ENCODE results near the gene FRAT1. TPM values are rescaled to one million over a fixed set of nuclear protein-coding genes. Genes with fewer than 3 reads are reported as not detected.
A peak's percentile ranks its signal among the peaks of the same experiment; 100 is the strongest.

Gene FRAT1
- total RNA-seq, 1 experiment from 2014 or later = 5.3 TPM

- ChIA-PET POLR2A (no interaction called here), CTCF (no interaction called here)
- in situ Hi-C loops (cut with HindIII; ENCODE audit: low pct_unique_long_range_greater_than_20kb, low sequenced_read_pairs) = no loop called here
- no peak for DNase-seq (ENCODE audit: low read depth, low spot score)
- no TSS peak for BruUV-seq (replicated peaks)
- no peak overlapping the region for H3K4me3 ChIP-seq (ENCODE audit: low read depth in 2 of 2, low read length in 2 of 2)
- ATAC-seq = no peak
- no peaks in the 10 kb centered on the region for H3K27me3 ChIP-seq (ENCODE audit: control insufficient read depth, insufficient read depth, low read length)
- H3K9me3 ChIP-seq (ENCODE audit: control insufficient read depth, insufficient read depth, low read depth, low read length) = no peaks in the 10 kb centered on the region
- no peaks in the 10 kb centered on the region for H3K36me3 ChIP-seq (ENCODE audit: control insufficient read depth, insufficient read depth, low read length)
- H3K27ac ChIP-seq (ENCODE audit: low read length) = peak overlapping the region; percentile 75
- intact Hi-C loops (cut with micrococcal nuclease; ENCODE audit: unreplicated experiment) = no loop called here
- TF ChIP-seq REST (IDR thresholded peaks at IDR 0.05; ENCODE audit: insufficient read depth in 1 of 2, low read depth in 2 of 2, low read length in 1 of 2) (no peak), SIN3A (IDR thresholded peaks at IDR 0.05; ENCODE audit: borderline replicate concordance, insufficient read depth, low read depth, low read length) (no peak), TCF7L2 (IDR thresholded peaks at IDR 0.05; ENCODE audit: low read depth, low read length) (no peak), POLR2AphosphoS5 (IDR thresholded peaks at IDR 0.05; ENCODE audit: low read depth, low read length) (no peak), CTCF (IDR thresholded peaks at IDR 0.05) (no peak)
- H3K4me1 ChIP-seq (ENCODE audit: control insufficient read depth, insufficient read depth, low read length) = peaks cover 64% of the 10 kb centered on the region
Measured at GRCh38 chr10:97323501-97323900, 4.4 kb downstream of the FRAT1 start.

GRCh38 chr10:97325754-97326153 lies 6.7 kb downstream of the FRAT1 start:
- no peaks in the 10 kb centered on the region for H3K36me3 ChIP-seq (ENCODE audit: control insufficient read depth, insufficient read depth, low read length)
- H3K27ac ChIP-seq (ENCODE audit: low read length) = peak overlapping the region; percentile 81
- DNase-seq (ENCODE audit: low read depth, low spot score) (no peak), ATAC-seq (no peak)
- BruUV-seq (replicated peaks) = no TSS peak
- TF ChIP-seq CTCF (IDR thresholded peaks at IDR 0.05) = no peak
- TF ChIP-seq TCF7L2 (IDR thresholded peaks at IDR 0.05; ENCODE audit: low read depth, low read length) = no peak
- no peak for TF ChIP-seq POLR2AphosphoS5 (IDR thresholded peaks at IDR 0.05; ENCODE audit: low read depth, low read length)
- no peak for TF ChIP-seq SIN3A (IDR thresholded peaks at IDR 0.05; ENCODE audit: borderline replicate concordance, insufficient read depth, low read depth, low read length)
- no peak for TF ChIP-seq REST (IDR thresholded peaks at IDR 0.05; ENCODE audit: insufficient read depth in 1 of 2, low read depth in 2 of 2, low read length in 1 of 2)
- H3K4me3 ChIP-seq (ENCODE audit: low read depth in 2 of 2, low read length in 2 of 2) = no peak overlapping the region
- intact Hi-C loops (cut with micrococcal nuclease; ENCODE audit: unreplicated experiment) (loop anchor here (5.0 kb wide), 1 partner anchor 48 kb away; no protein-coding TSS in a partner anchor), in situ Hi-C loops (cut with HindIII; ENCODE audit: low pct_unique_long_range_greater_than_20kb, low sequenced_read_pairs) (no loop called here)
- ChIA-PET POLR2A (interaction anchor here (0.6 kb wide), 1 partner anchor 20 kb away, joined by 7 read pairs; no protein-coding TSS in a partner anchor), CTCF (no interaction called here)
- H3K27me3 ChIP-seq (ENCODE audit: control insufficient read depth, insufficient read depth, low read length) = no peaks in the 10 kb centered on the region
- peaks cover 73% of the 10 kb centered on the region for H3K4me1 ChIP-seq (ENCODE audit: control insufficient read depth, insufficient read depth, low read length)
- no peaks in the 10 kb centered on the region for H3K9me3 ChIP-seq (ENCODE audit: control insufficient read depth, insufficient read depth, low read depth, low read length)

All from Panc1 (cell line).